Pancreas (tissue), 10 donors: ENCODE data around the gene GCNT2. TPM values are rescaled to one million over a fixed set of nuclear protein-coding genes. Genes with fewer than 3 reads are reported as not detected.

Source experiments
- ATAC-seq, 4 donors: fragments of 200-7000 bp; cut with Tn5 transposase; one replicate each; pipeline versions ENCODE4 v1.8.0 to v1.9.1; 2020; ENCODE audit warnings: mild to moderate bottlenecking in 4 of 4, moderate library complexity in 4 of 4
- DNase-seq, 6 donors: peaks; one replicate each; pipeline ENCODE4 v3.0.0-alpha.2; 2020
- FAIRE-seq: peaks from 2 replicates; lab custom pipeline; 2012; peaks lifted over from hg19 to GRCh38; lab: Jason Lieb, UNC
- H3K27ac ChIP-seq, 4 donors: fragments of 200-600 bp; sonication (generic); 1 replicate in 3 of 4; 2 replicates in 1 of 4; pipeline versions ENCODE4 v1.5.0 to v1.8.0; 2020
- H3K27me3 ChIP-seq, 4 donors: fragments of 200-600 bp; one replicate each; pipeline ENCODE4 v1.8.0; 2021
- H3K36me3 ChIP-seq, 3 donors: fragments of 200-600 bp; sonication (generic) in 1 of 3; one replicate each; pipeline versions ENCODE4 v1.5.0 to v1.8.0; 2020 to 2021
- H3K4me1 ChIP-seq, 3 donors: fragments of 200-600 bp; one replicate each; pipeline ENCODE4 v1.8.0; 2021
- H3K4me3 ChIP-seq, 4 donors: fragments of 200-600 bp; sonication (generic) in 2 of 4; one replicate each; pipeline versions ENCODE4 v1.5.0 to v1.8.0; 2020 to 2021
- H3K9me3 ChIP-seq, 4 donors: fragments of 200-600 bp; one replicate each; pipeline ENCODE4 v1.8.0; 2021
- CTCF ChIP-seq, 4 donors: fragments of 200-600 bp; sonication (generic) in 3 of 4; IDR thresholded peaks; one replicate each; pipeline versions ENCODE4 v1.5.0 to v1.8.0; 2021; ENCODE audit warnings: antibody characterized with exemption in 4 of 4
- WGBS, 2 donors: extraction: QIAGEN DNeasy Blood & Tissue Kit; methylation state at CpG; one replicate each; pipeline ENCODE4 v1.1.7; 2013; 5-methylcytosine and 5-hydroxymethylcytosine counted together
- intact Hi-C, 3 donors: fragments of 100-400 bp; cut with DNase I; formaldehyde crosslinking; loops; one replicate each; pipeline versions ENCODE4 v1.11.1 to v1.14.2; 2022
- polyA plus RNA-seq, 2 donors: library from polyadenylated mRNA; stranded (reverse); fragments of 200-250 nt; gene quantifications; one replicate each; pipeline ENCODE4 v1.2.3, GENCODE V29; 2013
- total RNA-seq, 6 donors: library from RNA; stranded (reverse); fragmentation: NEBNext Ultra II Directional in 4 of 6; extraction: Animal tissue kit (Norgen Biotek cat#: 25700) in 4 of 6; gene quantifications; one replicate each; pipeline versions ENCODE4 v1.2.1 to v1.2.4, GENCODE V29; 2021 to 2023
- donor health status: healthy with polysubstance abuse.
- donor health status: DM: no; HTN: no; CAD: no; lungs with moderate emphysema.
- donor health status: DM: no; HTN: no; CAD: no.
- donor health status: control.
- donor health status: control.
- donor health status: Bipolar disorder and iron deficiency.
- donor health status: DM: yes; HTN: yes; CAD: no.
- donor health status: DM: no; HTN: no; CAD: no.
- donor health status: DM: no; HTN: no; CAD: no.
- donor health status: DM: yes; HTN: yes; CAD: no.

GCNT2 gene
- total and polyA plus RNA-seq, 8 donors = 0.91 to 8.3 (median 2.2) TPM

DNA sequence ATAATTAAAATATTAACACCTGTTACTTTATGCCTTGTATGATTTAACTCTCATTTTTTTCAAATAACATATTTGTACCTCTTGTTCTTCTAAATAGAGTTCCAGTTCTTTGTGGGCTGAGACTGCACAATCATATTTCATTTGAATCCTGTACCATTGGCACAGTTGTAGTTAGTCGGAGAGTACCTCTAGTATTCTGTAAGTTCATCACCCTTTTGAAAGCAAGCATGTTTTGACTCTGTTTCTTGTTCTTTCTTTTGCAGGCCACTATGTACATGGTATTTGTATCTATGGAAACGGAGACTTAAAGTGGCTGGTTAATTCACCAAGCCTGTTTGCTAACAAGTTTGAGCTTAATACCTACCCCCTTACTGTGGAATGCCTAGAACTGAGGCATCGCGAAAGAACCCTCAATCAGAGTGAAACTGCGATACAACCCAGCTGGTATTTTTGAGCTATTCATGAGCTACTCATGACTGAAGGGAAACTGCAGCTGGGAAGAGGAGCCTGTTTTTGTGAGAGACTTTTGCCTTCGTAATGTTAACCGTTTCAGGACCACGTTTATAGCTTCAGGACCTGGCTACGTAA, 105.1 kb downstream of the GCNT2 start:
- Histone ChIP-seq H3K27ac (no peak overlapping the region), H3K27me3 (no peaks in the 10 kb centered on the region), H3K9me3 (no peaks in the 10 kb centered on the region), H3K4me1 (no peaks in the 10 kb centered on the region), H3K36me3 (no peaks in the 10 kb centered on the region), H3K4me3 (no peak overlapping the region)
- DNase-seq (no peak), ATAC-seq (no peak), FAIRE-seq (no peak)
- no peak for TF ChIP-seq CTCF (IDR thresholded peaks at IDR 0.05)
- intact Hi-C loops = no loop called here
- 89 to 92% methylated on average over 9 of the region's 9 CpGs for WGBS, 2 donors

GRCh38 chr6:10627800-10628199, 106.6 kb downstream of the GCNT2 start:
- intact Hi-C loops = no loop called here
- Histone ChIP-seq H3K27ac (no peak overlapping the region), H3K9me3 (no peaks in the 10 kb centered on the region), H3K27me3 (no peaks in the 10 kb centered on the region), H3K4me1 (no peaks in the 10 kb centered on the region), H3K4me3 (no peak overlapping the region), H3K36me3 (no peaks in the 10 kb centered on the region)
- no peak for FAIRE-seq
- DNase-seq = no peak
- 97% methylated on average over 1 of the region's 1 CpG for WGBS, 2 donors
- ATAC-seq = no peak
- no peak for TF ChIP-seq CTCF (IDR thresholded peaks at IDR 0.05)

DNA sequence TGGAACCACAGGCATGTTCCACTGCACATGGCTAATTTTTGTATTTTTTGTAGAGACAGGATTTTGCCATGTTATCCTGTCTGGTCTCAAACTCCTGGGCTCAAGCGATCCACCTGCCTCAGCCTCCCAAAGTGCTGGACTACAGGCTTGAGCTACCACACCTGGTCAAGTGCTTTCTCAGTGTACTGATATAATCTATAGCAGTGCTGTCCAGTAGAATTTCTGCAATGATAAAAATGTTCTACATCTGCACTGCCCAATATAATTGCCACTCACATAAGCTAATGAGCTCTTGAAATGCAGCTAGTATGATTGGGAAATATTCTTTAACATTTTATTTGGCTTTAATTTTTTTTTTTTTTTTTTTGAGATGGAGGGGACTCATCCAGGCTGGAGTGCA, 109.0 kb downstream of the GCNT2 start:
- ATAC-seq (no peak), DNase-seq (no peak), FAIRE-seq (no peak)
- H3K36me3 ChIP-seq = no peaks in the 10 kb centered on the region
- H3K4me1 ChIP-seq = no peaks in the 10 kb centered on the region
- no peaks in the 10 kb centered on the region for H3K27me3 ChIP-seq
- H3K4me3 ChIP-seq = no peak overlapping the region
- H3K27ac ChIP-seq = no peak overlapping the region
- WGBS, 2 donors = 96 to 97% methylated on average over 1 of the region's 1 CpG
- intact Hi-C loops = no loop called here
- no peak for TF ChIP-seq CTCF (IDR thresholded peaks at IDR 0.05)
- no peaks in the 10 kb centered on the region for H3K9me3 ChIP-seq

GRCh38 chr6:10633216-10633615, 112.1 kb downstream of the GCNT2 start:
- ATAC-seq (peak in 2 of 4 donors; percentile 36 to 46), FAIRE-seq (no peak)

More at GRCh38 chr6:10633216-10633615, 112.1 kb downstream of the GCNT2 start:
- no peak for DNase-seq
- H3K9me3 ChIP-seq = no peaks in the 10 kb centered on the region
- H3K36me3 ChIP-seq = no peaks in the 10 kb centered on the region
- H3K27me3 ChIP-seq = no peaks in the 10 kb centered on the region
- no peak for TF ChIP-seq CTCF (IDR thresholded peaks at IDR 0.05)
- no peaks in the 10 kb centered on the region for H3K4me1 ChIP-seq
- intact Hi-C loops = no loop called here
- H3K27ac ChIP-seq = no peak overlapping the region
- no peak overlapping the region for H3K4me3 ChIP-seq
- 80 to 91% methylated on average over 1 of the region's 1 CpG for WGBS, 2 donors
